DND-41 (cell line): ENCODE data around the gene ZNF608.

ENCODE experiments used
- CTCF ChIP-seq: IDR thresholded peaks from 2 replicates; pipeline ENCODE4 v1.5.1; 2012; ENCODE audit warnings: borderline replicate concordance, low read length, moderate library complexity, mild to moderate bottlenecking; ENCODE audit not compliant: poor library complexity, severe bottlenecking; ENCODE audit errors: extremely low read depth
- EZH2 ChIP-seq: IDR thresholded peaks from 3 replicates; pipeline ENCODE4 v1.6.1; 2012; ENCODE audit warnings: borderline replicate concordance, low read depth, mild to moderate bottlenecking, moderate library complexity, low read length, inconsistent platforms; ENCODE audit not compliant: severe bottlenecking

GRCh38 chr5:124725622-124726258 lies 20.7 kb downstream of the ZNF608 start:
- TF ChIP-seq CTCF: no peak
- TF ChIP-seq EZH2: no peak
